HG02571 (cell line): ENCODE measurements around the gene GNPTAB.
"Not testable (repeated sequence)": the region's sequence is repeated elsewhere in the genome, so short reads cannot be mapped to it uniquely, and the experiment has no call there.

ENCODE experiments used
- ATAC-seq: cut with Tn5 transposase; IDR thresholded peaks from one replicate; pipeline ENCODE4 v1.9.1; 2021; ENCODE audit warnings: mild to moderate bottlenecking, moderate library complexity; ENCODE audit not compliant: unreplicated experiment

The GNPTAB gene

DNA sequence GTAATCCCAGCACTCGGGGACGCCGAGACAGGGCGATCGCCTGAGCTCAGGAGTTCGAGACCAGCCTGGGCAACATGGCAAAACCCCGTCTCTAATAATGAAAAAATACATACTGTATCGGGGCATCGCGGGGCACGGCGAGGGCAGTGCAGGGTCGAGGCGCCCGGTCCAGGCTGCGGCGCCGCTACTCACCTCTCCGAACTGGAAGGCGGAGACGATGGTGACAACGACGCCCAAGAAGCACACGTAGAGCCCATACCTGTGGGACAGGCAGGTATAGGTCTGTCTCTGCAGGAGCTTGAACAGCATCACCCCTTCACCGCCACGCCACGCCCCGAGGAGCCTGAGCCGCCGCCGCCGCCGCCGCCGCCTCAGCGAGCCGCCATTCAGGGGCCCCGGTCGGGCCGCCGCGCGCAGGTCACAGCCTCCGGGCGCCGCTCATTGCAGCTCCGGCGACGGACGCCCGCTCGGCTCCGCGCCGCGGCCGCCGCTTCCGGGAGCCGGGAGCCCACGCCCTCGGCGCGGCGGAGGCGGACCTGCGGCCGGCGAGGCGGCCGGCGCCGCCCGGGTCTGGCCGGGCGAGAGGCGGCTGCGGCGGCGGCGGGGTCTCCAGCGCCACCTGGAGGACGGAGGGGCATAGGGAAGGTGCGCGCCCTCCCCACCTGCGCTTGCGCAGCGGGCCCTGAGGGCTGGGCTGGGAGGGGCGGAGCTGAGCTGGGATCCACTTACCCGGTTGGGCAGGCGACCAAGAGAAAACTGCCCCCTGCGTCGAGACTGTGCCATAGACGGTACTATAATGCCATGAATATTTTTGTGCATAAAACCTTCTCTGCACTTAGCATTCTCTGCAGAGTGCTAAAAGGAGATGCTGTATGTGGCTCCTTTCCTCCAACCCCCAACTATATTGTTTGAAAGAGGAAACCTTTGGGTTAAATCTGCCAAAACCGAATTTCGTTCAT is at the start of gene GNPTAB:
GNPTAB (minus strand) TSS at position 593 of the 959 bp plus-strand sequence; CDS start at position 309, 284 bp downstream.
- ATAC-seq = peak; percentile 87

DNA sequence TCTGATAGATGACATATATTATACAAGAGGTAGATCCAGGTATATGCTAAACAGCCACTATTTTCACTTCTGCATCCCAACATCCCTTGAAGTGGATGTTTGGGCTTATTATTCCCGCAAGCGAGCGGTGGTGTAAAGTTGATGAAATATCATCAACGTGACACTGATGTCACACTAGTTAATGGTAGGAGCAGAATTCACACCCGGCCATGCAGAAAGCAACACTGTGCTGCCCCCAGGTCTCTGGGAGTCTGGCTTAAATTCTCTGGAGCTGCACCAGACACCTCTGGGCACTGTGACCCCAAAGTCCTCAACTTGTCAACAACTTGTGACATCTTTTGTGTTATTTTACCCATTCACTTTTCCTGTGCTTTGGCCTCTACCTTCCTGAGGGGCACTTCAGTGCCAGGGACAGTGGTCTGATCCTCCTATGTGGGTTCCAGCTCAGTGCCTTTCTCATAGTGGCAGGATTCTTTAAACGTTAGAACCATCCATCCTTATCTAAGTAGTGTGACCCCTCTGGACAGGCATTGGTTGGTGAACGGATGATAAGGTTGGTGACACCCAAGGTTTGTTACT is 47.6 kb upstream of the GNPTAB start:
- ATAC-seq = no peak

DNA sequence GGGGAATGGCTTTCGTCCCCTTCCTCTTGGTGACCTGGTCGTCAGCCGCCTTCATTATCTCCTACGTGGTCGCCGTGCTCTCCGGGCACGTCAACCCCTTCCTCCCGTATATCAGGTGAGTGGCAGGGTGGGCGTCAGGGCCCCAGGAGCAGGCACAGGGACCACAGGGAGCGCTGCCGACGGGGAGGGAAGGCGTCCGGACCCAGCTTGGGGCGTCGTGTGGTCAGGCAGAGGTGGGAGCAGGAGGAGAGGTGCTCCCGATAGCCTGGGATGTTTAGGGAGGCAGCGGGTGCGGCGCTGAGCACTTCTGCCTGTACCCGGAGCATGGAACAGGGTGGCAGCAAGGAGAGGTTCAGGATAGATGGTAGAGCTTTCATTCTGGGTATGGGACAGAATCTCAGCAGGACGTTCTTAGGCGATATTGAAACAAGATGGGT is 47.1 kb upstream of the GNPTAB start:
- peak; percentile 20 for ATAC-seq

DNA sequence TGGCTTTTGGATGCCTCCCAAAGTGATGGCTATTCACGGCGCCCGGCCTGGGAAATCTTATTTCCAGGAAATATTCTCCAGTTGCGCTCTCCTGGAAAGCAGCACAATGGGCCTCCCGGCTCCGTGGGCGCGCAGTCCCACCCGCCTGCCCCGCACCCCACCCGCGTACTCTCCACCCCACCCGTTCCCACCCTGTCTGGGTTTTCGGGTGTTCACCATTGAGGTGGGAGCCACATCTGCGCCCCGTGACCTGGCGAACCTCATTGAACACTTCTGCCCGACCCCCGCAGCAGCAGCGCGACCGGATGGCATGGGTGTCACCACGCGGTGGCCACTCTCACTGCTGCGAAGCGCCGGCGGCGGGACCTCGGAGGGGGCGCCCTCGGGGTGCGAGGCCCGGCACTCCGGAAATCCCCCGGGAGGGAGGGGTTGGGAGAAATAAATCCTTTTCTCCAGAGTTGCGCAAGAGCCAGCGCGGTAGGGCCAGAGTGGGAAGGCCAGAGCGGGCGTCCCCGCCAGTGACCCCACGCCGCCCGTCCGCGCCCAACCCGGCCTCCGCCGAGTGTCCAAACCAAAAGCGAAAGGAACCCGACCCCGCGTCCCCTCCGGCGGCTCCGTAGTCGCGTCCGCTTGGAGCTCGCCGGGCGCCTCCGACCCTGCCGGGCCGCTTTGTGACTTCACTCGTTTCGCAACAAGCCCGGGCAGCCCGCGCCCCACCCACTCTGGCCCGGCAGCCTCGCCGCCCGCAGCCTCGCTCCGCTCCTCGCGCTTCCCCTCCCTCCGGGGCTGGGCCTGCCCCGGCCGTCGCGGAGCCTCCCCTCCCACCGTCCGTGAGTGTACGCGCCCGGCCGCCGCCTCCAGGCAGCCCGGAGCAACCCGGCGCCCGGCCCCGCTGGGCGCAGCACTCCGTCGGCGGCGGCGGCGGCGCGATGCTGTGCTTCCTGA is 46.4 kb upstream of the GNPTAB start, which contains the start of gene DRAM1:
DRAM1 (plus strand) TSS at position 720 of the 945 bp plus-strand sequence; CDS start at position 930, 210 bp downstream.
- peak; percentile 77 for ATAC-seq

DNA sequence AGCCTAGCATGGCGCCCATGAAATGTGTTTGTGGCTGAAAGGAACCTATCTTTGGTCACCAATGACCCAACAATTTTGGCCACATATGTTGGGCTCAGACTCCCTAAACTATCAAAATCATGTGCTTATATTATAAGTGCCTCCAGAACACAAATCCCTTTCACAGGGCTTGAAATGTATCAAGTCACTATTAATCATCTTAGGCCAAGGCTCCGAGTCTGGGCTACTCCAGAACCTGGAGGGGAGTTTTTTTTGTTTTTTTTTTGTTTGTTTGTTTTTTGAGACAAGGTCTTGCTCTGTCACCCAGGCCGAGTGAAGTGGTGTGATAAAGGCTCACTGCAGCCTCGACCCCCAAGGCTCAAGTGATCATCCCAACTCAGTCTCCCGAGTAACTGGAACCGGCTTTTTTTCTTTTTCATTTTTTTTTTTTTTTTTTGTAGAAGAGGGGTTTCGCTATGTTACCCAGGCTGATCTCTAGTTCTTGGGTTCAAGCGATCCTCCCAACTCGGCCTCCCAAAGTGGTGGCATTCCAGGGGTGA is 45.6 kb upstream of the GNPTAB start:
- no peak for ATAC-seq

DNA sequence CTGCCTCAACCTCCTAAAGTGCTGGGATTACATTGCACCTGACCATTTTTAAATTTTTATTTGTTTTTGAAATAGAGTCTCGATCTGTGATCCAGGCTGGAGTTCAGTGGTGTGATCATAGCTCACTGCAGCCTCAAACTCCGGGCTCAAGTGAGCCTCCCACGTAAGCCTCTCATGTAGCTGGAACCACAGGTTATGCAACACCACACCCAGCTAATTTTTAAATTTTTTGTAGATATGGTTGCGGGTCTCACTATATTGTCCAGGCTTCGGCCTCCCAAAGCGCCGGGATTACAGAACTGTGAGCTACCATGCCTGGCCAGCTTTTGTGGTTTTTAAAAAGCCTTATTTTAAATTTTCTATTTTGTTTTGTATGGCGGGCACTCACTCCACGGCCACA is 44.4 kb upstream of the GNPTAB start:
- no peak for ATAC-seq

DNA sequence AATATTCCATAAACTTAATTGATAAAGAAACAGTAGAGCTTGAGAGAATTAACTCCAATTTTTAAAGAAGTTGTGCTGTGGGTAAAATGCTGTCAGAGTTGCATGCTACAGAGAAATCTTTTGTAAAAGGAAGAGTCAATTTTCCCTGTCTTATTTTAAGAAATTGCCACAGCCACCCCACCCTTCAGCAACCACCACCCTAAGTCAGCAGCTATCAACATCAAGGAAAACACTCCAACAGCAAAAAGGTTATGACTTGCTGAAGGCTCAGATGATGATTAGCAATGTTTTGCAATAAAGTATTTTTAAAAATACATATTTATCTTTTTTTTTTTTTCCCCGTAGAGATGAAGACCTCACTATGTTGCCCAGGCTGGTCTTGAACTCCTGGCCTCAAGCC is 40.2 kb upstream of the GNPTAB start:
- ATAC-seq = no peak

DNA sequence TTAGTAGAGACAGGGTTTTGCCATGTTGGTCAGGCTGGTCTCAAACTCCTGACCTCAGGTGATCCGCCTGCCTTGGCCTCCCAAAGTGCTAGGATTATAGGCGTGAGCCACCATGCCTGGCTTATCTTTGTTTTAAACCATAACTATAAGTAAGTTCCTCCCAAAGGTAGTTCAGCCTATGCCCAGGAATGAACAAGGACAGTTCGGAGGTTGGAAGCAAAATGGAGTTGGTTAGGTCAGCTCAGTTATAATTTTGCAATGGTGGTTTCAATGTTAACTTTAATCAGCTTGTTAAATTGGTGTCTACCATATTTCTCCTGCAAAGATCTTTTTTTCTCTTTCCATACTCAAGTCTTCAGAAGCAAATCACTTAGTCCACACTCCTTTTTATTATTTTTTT is 36.9 kb upstream of the GNPTAB start:
- ATAC-seq = not testable (repeated sequence)

DNA sequence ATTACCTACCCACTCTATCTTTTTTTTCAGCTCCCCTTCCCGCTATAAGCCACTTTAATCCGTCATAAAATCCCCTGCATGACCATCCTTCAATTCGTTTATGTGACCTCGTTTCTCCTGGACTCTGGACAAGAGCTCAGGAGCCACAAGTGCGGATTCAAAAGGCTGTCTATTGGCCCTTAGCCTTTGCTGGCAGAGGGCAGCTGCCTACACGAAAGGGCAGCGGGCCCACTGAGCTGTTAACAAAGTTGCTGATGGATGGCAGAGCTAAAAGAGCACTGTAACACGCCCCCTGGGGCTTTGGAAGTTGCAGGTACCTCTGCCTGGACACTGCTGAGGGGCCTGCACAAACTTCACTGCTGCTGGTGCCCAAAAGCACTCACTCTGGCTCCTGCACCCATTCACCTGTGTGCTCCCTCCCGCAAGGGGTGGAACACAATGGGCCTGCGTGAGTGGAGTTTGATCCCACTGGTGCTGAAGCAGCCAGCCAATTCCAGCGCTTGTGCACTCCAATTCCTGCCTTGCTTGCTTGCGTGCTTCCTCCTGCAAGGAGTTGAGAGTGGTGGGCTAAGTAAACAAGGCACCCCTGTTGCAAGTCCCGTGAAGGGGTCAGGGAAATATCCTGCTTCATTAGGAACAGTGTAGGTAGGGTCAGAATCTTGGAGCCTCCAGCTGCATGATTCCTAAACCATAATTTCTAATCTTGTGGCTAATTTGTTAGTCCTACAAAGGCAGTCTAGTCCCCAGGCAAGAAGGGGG is 36.0 kb upstream of the GNPTAB start:
- ATAC-seq = no peak

DNA sequence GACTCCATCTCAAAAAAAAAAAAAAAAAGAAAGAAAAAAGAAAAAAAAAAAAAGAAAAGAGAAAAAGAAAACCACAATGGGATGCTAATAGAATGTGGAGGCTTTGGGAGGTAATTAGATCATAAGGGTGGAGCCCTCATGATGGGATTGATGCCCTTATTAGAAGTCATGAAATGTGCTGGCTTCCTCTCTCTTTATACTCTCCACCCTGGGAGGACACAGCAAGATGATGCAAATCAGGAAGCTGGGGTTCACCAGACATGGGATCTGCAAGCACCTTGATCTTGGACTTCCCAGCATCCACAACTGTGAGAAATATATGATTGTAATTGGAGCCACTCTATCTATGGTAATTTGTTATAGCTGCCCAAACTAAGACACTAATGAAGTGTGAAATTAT is 33.2 kb upstream of the GNPTAB start:
- ATAC-seq = no peak

DNA sequence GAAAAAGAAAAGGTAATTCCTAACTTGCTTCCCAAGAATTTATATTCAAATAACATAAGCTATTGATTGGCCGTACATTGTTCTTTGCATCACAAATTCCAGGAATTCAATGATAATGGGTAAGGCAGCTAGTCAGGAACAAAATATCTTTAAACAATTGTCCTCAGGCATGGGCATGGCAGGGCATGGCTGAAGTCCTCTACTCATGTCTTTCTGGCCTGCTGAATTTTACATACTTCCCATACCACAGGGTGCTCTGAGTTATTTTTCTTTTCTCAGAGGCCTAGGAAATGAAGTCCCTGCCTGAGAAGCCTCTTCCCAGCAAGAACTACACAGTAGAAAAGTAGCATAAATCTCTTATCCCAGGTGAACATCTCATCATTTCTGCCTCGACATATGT is 31.5 kb upstream of the GNPTAB start:
- ATAC-seq = no peak

DNA sequence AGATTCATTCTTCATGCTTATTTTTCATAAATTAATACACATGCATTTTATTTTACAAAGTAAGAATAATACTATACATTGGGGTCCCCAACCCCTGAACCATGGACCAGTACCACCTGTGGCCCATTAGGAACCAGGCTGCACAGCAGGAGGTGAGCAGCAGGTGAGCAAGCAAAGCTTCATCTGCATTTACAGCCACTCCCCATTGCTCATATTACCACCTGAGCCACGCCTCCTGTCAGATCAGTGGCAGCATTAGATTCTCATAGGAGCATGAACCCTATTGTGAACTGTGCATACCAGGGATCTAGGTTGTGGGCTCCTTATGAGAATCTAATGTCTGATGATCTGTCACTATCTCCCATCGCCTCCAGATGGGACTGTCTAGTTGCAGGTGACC is 30.9 kb upstream of the GNPTAB start:
- not testable (repeated sequence) for ATAC-seq

DNA sequence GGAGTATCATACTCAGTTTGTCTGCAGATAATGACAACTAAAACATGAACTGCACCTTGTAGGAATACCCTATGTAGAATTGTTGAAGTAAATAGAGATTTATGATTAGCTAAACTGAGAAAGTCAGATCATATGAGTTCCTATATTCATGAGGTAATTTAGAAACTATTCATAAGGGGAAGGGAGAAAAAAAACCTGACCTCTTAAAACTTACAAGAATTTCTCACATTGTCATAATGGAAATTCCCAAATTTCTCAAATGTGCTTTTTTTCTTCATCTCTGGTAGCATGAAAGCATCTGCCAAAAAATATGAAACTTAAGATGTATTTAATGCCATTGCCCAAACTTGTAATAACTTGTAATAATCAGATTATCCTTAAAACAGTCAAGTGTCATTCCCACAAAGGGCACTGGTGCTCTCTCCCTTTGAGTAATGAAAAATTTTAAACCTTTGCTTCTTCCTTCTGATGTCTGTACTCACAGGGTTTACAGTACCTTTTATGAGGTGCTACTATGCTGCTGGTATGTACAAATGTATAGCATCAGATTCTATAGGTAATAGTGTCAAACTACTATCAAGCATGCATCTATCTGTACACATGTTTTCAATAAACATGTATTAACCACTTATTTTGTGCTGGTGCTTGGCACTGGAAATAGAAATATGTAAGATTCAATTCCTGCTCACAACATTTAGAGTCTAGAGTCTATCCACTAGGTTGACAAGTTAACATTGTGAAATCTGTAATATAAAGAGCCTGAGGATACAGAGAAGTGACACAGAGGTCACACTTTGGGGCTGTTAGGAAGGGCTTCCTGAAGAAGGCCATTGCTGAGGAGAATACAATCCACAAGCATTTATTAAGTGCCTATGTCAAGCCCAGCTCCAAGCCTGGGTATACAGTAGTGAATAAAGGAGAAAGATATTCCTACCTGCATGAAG is 29.2 kb upstream of the GNPTAB start:
- peak; percentile 46 for ATAC-seq

DNA sequence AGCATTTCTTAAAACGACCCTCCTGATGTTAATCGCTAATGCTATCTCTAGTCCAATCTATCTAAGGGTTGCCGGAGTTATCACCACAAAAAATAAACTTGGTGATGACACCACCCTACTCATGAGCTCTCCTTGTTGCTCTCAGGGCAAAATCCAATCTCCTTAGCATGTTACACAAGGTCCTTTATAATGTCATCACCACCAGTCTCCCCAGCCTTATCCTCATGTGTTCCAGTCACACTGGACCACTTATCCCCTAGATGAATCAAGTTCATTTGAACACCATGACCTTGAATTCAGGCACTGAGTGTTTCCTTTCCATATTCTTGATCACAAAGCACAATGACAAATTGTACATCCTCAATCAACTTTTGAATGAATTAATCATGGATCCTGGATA is 27.6 kb upstream of the GNPTAB start:
- no peak for ATAC-seq

DNA sequence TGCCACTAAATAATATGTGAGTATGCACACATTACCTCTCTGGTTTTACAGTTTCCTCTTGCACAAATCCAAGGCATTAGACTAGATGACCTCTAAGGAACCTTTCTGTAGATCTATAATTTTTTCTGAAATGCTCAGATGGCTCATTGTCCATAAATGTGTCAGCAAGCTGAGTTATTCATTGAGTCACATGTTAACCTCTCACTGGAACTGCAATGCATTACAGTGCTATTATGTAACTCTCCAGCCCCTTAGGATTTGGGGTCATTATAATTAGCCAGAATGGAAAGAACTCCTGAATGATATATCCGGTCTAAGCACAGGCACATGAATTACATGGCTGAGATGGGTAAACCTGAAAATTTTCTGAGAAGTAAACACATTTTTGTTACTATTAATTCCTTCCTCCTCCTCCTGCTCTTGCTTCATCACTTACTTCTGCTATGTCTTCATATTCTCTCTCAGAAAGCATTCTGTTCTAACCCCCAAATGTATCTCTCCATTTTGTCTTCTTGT is 26.3 kb upstream of the GNPTAB start:
- ATAC-seq = peak; percentile 46

DNA sequence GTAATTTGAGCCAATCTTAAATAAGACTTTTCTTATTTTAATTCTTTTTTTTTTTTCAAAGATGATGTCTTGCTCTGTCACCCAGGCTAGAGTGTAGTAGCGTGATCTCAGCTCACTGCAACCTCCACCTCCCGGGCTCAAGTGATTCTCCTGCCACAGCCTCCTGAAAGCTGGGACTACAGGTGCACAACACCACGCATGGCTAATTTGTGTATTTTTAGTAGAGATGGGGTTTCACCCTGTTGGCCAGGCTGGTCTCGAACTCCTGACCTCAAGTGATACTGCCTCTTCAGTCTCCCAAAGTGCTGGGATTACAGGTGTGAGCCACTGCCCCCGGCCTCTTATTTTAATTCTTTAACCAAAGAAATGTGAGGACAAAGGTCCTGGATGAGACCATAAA is 25.9 kb upstream of the GNPTAB start:
- not testable (repeated sequence) for ATAC-seq

DNA sequence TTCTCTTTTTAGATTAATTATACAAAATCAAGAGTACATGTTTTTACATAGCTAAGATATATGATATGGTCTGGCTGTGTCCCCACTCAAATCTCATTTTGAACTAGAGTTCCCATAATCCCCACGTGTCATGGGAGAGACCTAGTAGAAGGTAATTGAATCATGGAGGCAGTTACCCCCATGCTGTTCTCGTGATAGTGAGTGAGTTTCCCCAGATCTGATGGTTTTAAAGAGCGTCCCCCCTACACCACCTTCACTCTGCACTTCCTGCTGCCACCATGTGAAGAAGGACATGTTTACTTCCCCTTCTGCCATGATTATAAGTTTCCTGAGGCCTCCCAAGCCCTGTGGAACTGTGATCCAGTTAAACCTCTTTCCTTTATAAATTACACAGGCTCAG is 25.2 kb upstream of the GNPTAB start:
- ATAC-seq = no peak

DNA sequence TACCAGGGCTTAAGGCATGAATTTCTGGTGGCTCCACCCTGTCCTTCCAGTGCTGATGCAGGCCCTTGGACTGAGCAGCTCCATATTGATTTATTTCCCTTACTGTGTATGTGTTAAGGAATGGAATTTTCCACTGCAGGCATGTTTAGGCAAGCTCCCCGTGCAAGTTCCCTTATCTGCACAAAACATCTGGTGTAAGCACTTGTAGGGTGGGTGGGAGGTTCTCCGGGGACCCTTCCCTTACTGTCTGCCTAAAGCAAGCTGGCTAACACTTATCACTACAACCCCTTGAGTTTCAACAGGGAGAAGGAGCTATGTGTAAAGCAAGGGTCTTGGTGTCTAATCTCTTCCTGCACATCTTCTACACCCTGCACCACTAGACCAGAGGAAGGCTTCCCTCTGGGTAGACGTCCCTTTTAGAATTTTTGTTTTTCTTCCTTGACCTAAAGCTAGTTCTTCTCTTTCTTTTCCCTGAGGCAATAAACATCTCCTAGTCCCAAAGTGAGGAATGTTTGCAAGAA is 24.7 kb upstream of the GNPTAB start:
- no peak for ATAC-seq
